H1 (cell line): ENCODE measurements around the gene CHRNA9. TPM values are rescaled to one million over a fixed set of nuclear protein-coding genes. Genes with fewer than 3 reads are reported as not detected.

ENCODE experiments used
- CTCF ChIA-PET: fragments of 300-600 bp; sonication (Branson Sonifier 250); formaldehyde crosslinking; loops from one replicate; lab custom pipeline; 2021; ENCODE audit not compliant: partially characterized antibody; lab: Charles Lee
- POLR2A ChIA-PET: fragments of 300-600 bp; sonication (Branson Sonifier 250); formaldehyde crosslinking; loops from one replicate; lab custom pipeline; 2021; ENCODE audit warnings: inconsistent platforms; ENCODE audit not compliant: partially characterized antibody; lab: Charles Lee
- DNase-seq, 2 experiments: peaks; one replicate each; pipeline versions ENCODE4 v3.0.0 to v3.0.0-alpha.2; 2010 to 2022; ENCODE audit warnings: low spot score in 2 of 2, low read depth in 1 of 2, mixed read lengths in 1 of 2
- FAIRE-seq: peaks from 2 replicates; lab custom pipeline; 2011; peaks lifted over from hg19 to GRCh38; lab: Jason Lieb, UNC
- H2AFZ ChIP-seq: 2 replicates; pipeline ENCODE4 v1.8.1; 2012; ENCODE audit warnings: low read length, inconsistent platforms
- H2AK5ac ChIP-seq: 2 replicates; pipeline ENCODE4 v1.6.1; 2013; ENCODE audit warnings: low read depth, low read length
- H2BK120ac ChIP-seq: replicated peaks from 2 replicates; pipeline ENCODE3; 2013; ENCODE audit warnings: low read depth, low read length, inconsistent platforms
- H2BK12ac ChIP-seq: 2 replicates; pipeline ENCODE4 v1.6.1; 2013; ENCODE audit warnings: low read depth, low read length
- H2BK15ac ChIP-seq: 2 replicates; pipeline ENCODE4 v1.6.1; 2013; ENCODE audit warnings: low read length
- H2BK20ac ChIP-seq: 2 replicates; pipeline ENCODE4 v1.6.1; 2013; ENCODE audit warnings: low read length
- H2BK5ac ChIP-seq: 2 replicates; pipeline ENCODE4 v1.6.1; 2013; ENCODE audit warnings: low read depth, low read length
- H3K14ac ChIP-seq: 2 replicates; pipeline ENCODE4 v1.6.1; 2013; ENCODE audit warnings: inconsistent platforms; ENCODE audit not compliant: insufficient read length
- H3K18ac ChIP-seq: 2 replicates; pipeline ENCODE4 v1.6.1; 2013; ENCODE audit warnings: low read length; ENCODE audit errors: extremely low read depth
- H3K23ac ChIP-seq: 2 replicates; pipeline ENCODE4 v1.6.1; 2013; ENCODE audit warnings: inconsistent platforms; ENCODE audit not compliant: insufficient read length
- H3K23me2 ChIP-seq: 2 replicates; pipeline ENCODE4 v1.6.1; 2013; ENCODE audit warnings: low read depth, low read length
- H3K27ac ChIP-seq: 2 replicates; pipeline ENCODE4 v1.6.1; 2011; ENCODE audit warnings: low read depth, low read length, inconsistent platforms
- H3K27me3 ChIP-seq, 4 experiments: replicated peaks in 1 of 4; 1 replicate in 1 of 4; 2 replicates in 3 of 4; pipeline versions ENCODE4 v1.6.1 to v1.8.1; 2011 to 2013; ENCODE audit warnings: low read length in 3 of 4, mild to moderate bottlenecking in 3 of 4, inconsistent platforms in 2 of 4, mixed read lengths in 2 of 4, moderate library complexity in 1 of 4; ENCODE audit not compliant: control insufficient read depth in 3 of 4, insufficient read depth in 3 of 4; ENCODE audit errors: extremely low read depth in 1 of 4
- H3K36me3 ChIP-seq, 4 experiments: 2 replicates each; pipeline versions ENCODE4 v1.6.1 to v1.8.1; 2011 to 2013; ENCODE audit warnings: mild to moderate bottlenecking in 4 of 4, low read length in 3 of 4, moderate library complexity in 2 of 4, control low read depth in 1 of 4, inconsistent platforms in 1 of 4; ENCODE audit not compliant: insufficient read depth in 4 of 4, control insufficient read depth in 2 of 4
- H3K4ac ChIP-seq: replicated peaks from 2 replicates; pipeline ENCODE3; 2013; ENCODE audit warnings: low read length, low read depth, mixed read lengths, inconsistent platforms; ENCODE audit not compliant: insufficient read length
- H3K4me1 ChIP-seq, 4 experiments: replicated peaks in 1 of 4; 1 replicate in 1 of 4; 2 replicates in 3 of 4; pipeline versions ENCODE4 v1.6.1 to v1.8.1; 2011 to 2013; ENCODE audit warnings: low read length in 3 of 4, inconsistent platforms in 2 of 4, mixed read lengths in 1 of 4; ENCODE audit not compliant: insufficient read depth in 4 of 4, control insufficient read depth in 3 of 4
- H3K4me2 ChIP-seq, 2 experiments: 2 replicates each; pipeline versions ENCODE4 v1.6.1 to v1.8.1; 2011 to 2013; ENCODE audit warnings: low read depth in 2 of 2, low read length in 2 of 2, control low read depth in 1 of 2, inconsistent platforms in 1 of 2, mild to moderate bottlenecking in 1 of 2; ENCODE audit not compliant: insufficient read depth in 1 of 2
- H3K4me3 ChIP-seq, 4 experiments: fragments of 200-600, 300-600 bp in 1 of 4; sonication (generic), shearing (Covaris generic), sonication (Bioruptor Twin) in 1 of 4; 2 replicates each; pipeline versions ENCODE4 v1.5.1 to v1.8.1; 2011 to 2016; ENCODE audit warnings: low read length in 4 of 4, low read depth in 3 of 4, control low read depth in 2 of 4, inconsistent platforms in 2 of 4, mild to moderate bottlenecking in 2 of 4, mixed read lengths in 1 of 4, moderate library complexity in 1 of 4; ENCODE audit not compliant: insufficient read depth in 2 of 4; ENCODE audit errors: extremely low read depth in 1 of 4
- H3K56ac ChIP-seq: replicated peaks from 2 replicates; pipeline ENCODE3; 2013; ENCODE audit warnings: low read depth, mild to moderate bottlenecking, mixed read lengths, low read length, inconsistent platforms; ENCODE audit not compliant: insufficient read length
- H3K79me1 ChIP-seq: 2 replicates; pipeline ENCODE4 v1.6.1; 2013; ENCODE audit warnings: low read depth, low read length, control low read depth
- H3K79me2 ChIP-seq, 2 experiments: 2 replicates each; pipeline versions ENCODE4 v1.6.1 to v1.8.1; 2012 to 2013; ENCODE audit warnings: low read length in 2 of 2, mild to moderate bottlenecking in 2 of 2, inconsistent platforms in 1 of 2; ENCODE audit not compliant: insufficient read depth in 2 of 2, control insufficient read depth in 1 of 2
- H3K9ac ChIP-seq, 4 experiments: replicated peaks in 1 of 4; 1 replicate in 1 of 4; 2 replicates in 3 of 4; pipeline versions ENCODE4 v1.6.1 to v1.8.1; 2011 to 2013; ENCODE audit warnings: low read depth in 3 of 4, low read length in 3 of 4, control low read depth in 2 of 4, mild to moderate bottlenecking in 2 of 4, moderate library complexity in 2 of 4, inconsistent platforms in 1 of 4; ENCODE audit errors: extremely low read depth in 1 of 4
- H3K9me3 ChIP-seq, 2 experiments: 2 replicates each; pipeline versions ENCODE4 v1.6.1 to v1.8.1; 2012 to 2013; ENCODE audit warnings: mild to moderate bottlenecking in 2 of 2, moderate library complexity in 2 of 2, control low read depth in 1 of 2, inconsistent platforms in 1 of 2, low read depth in 1 of 2, low read length in 1 of 2, mixed read lengths in 1 of 2; ENCODE audit not compliant: insufficient read depth in 2 of 2
- H4K20me1 ChIP-seq, 2 experiments: replicated peaks in 1 of 2; 2 replicates each; pipeline versions ENCODE3 to v1.8.1; 2011 to 2013; ENCODE audit warnings: inconsistent platforms in 2 of 2, low read length in 2 of 2, mild to moderate bottlenecking in 1 of 2; ENCODE audit not compliant: insufficient read depth in 2 of 2, control insufficient read depth in 1 of 2
- H4K5ac ChIP-seq: 2 replicates; pipeline ENCODE4 v1.6.1; 2013; ENCODE audit warnings: low read length, low read depth, mixed read lengths, inconsistent platforms; ENCODE audit not compliant: insufficient read length
- H4K8ac ChIP-seq: 2 replicates; pipeline ENCODE4 v1.8.0; 2013; ENCODE audit warnings: mild to moderate bottlenecking, moderate library complexity, low read length, inconsistent platforms; ENCODE audit not compliant: insufficient read depth; ENCODE audit errors: extremely low read depth
- H4K91ac ChIP-seq: replicated peaks from 2 replicates; pipeline ENCODE3; 2013; ENCODE audit warnings: low read length, mixed read lengths, inconsistent platforms; ENCODE audit not compliant: insufficient read length
- CHD2 ChIP-seq: IDR thresholded peaks from 2 replicates; pipeline ENCODE4 v1.6.1; 2012; ENCODE audit warnings: low read length, improper control_type of control experiment
- E2F6 ChIP-seq: IDR thresholded peaks from 2 replicates; pipeline ENCODE4 v1.6.1; 2012; ENCODE audit warnings: inconsistent platforms
- EP300 ChIP-seq, 2 experiments: IDR thresholded peaks; 1 replicate in 1 of 2; 2 replicates in 1 of 2; pipeline ENCODE4 v1.6.1; 2011 to 2012; ENCODE audit warnings: low read depth in 2 of 2, low read length in 2 of 2, mild to moderate bottlenecking in 2 of 2, borderline replicate concordance in 1 of 2, inconsistent platforms in 1 of 2, moderate library complexity in 1 of 2
- GABPA ChIP-seq: IDR thresholded peaks from 2 replicates; pipeline ENCODE4 v1.6.1; 2011; ENCODE audit warnings: mild to moderate bottlenecking, low read length, moderate library complexity, borderline replicate concordance; ENCODE audit not compliant: insufficient read depth
- KDM1A ChIP-seq: fragments of 200-600, 300-600 bp; sonication (generic); IDR thresholded peaks from 2 replicates; pipeline ENCODE4 v1.7.1; 2016; ENCODE audit warnings: mild to moderate bottlenecking, low read length, borderline replicate concordance
- POLR2A ChIP-seq, 2 experiments: IDR thresholded peaks; 1 replicate in 1 of 2; 2 replicates in 1 of 2; pipeline ENCODE4 v1.6.1; 2011; ENCODE audit warnings: low read depth in 2 of 2, low read length in 2 of 2, mild to moderate bottlenecking in 2 of 2; ENCODE audit errors: control extremely low read depth in 1 of 2
- RNF2 ChIP-seq: fragments of 200-900, 300-1000 bp; sonication (generic); IDR thresholded peaks from 2 replicates; pipeline ENCODE4 v1.7.1; 2016; ENCODE audit warnings: borderline replicate concordance, low read depth, mild to moderate bottlenecking, antibody characterized with exemption, low read length; ENCODE audit not compliant: poor library complexity, severe bottlenecking; ENCODE audit errors: missing control alignments
- SAP30 ChIP-seq: fragments of 300-600 bp; sonication (generic); IDR thresholded peaks from 2 replicates; pipeline ENCODE4 v1.7.1; 2012; ENCODE audit warnings: low read length, moderate library complexity, mild to moderate bottlenecking, inconsistent platforms; ENCODE audit not compliant: insufficient read depth, insufficient replicate concordance
- SRF ChIP-seq: IDR thresholded peaks from 2 replicates; pipeline ENCODE4 v1.6.1; 2011; ENCODE audit warnings: mild to moderate bottlenecking, low read depth, low read length, moderate library complexity
- TCF12 ChIP-seq: IDR thresholded peaks from 2 replicates; pipeline ENCODE4 v1.6.1; 2011; ENCODE audit warnings: low read depth, mild to moderate bottlenecking, low read length
- WGBS, 2 experiments: shearing (Covaris generic) in 1 of 2; methylation state at CpG; one replicate each; pipeline versions ENCODE4 v1.1.6 to v1.1.7; 2013 to 2015; ENCODE audit warnings: low lambda C conversion rate in 2 of 2, mixed read lengths in 2 of 2, inconsistent platforms in 1 of 2, low coverage in 1 of 2, missing lambda C conversion rate in 1 of 2; ENCODE audit not compliant: insufficient replicate concordance in 2 of 2, insufficient coverage in 1 of 2, insufficient read length in 1 of 2; ENCODE audit errors: extremely low coverage in 1 of 2, missing lambda C conversion rate in 1 of 2; 5-methylcytosine and 5-hydroxymethylcytosine counted together
- polyA plus RNA-seq, 7 experiments: library from polyadenylated mRNA; depleted of rRNA in 3 of 7; stranded (reverse) in 5 of 7; unstranded in 2 of 7; fragments of >200 nt in 5 of 7; fragments of 200-250 nt in 2 of 7; gene quantifications; 1 replicate in 5 of 7; 2 replicates in 1 of 7; 4 replicates in 1 of 7; pipeline versions ENCODE4 v1.2.1 to v1.2.3, GENCODE V29; 2011 to 2013; ENCODE audit warnings: missing spikeins in 2 of 7, mixed read lengths in 2 of 7
- total RNA-seq: library from RNA; stranded (reverse); fragmentation: NEBNext Ultra II Directional; extraction: Animal tissue kit (Norgen Biotek cat#: 25700); gene quantifications from 2 replicates; pipeline ENCODE4 v1.2.1, GENCODE V29; 2021

Gene CHRNA9
- total and polyA plus RNA-seq, 2 of the 8 experiments (the other 6 are each of a cell fraction or from before 2014, with no cell fraction given), result 1.4 to 3.3 TPM

GRCh38 chr4:40355131-40355530 is 20.0 kb downstream of the CHRNA9 start:
- no peak for FAIRE-seq
- POLR2A ChIA-PET, result interaction anchor here (0.8 kb wide), 1 partner anchor 896 kb away, joined by 3 read pairs; the partner anchor contains the start of gene LIAS

More at GRCh38 chr4:40355131-40355530, 20.0 kb downstream of the CHRNA9 start:
- Histone ChIP-seq H3K4me3 (no peak overlapping the region), H3K23ac (no peak overlapping the region), H3K36me3 (no peaks in the 10 kb centered on the region), H2AK5ac (no peak overlapping the region), H3K56ac (no peak overlapping the region), H3K14ac (no peak overlapping the region), H3K23me2 (no peaks in the 10 kb centered on the region), H3K79me1 (no peaks in the 10 kb centered on the region), H2BK20ac (no peak overlapping the region), H4K5ac (no peak overlapping the region), H3K27ac (no peak overlapping the region), H2AFZ (no peak overlapping the region), H3K4me1 (no peaks in the 10 kb centered on the region; a peak in 1 of 7 replicates), H3K4me2 (no peak overlapping the region), H3K27me3 (no peaks in the 10 kb centered on the region), H4K91ac (no peak overlapping the region), H4K8ac (no peak overlapping the region), H2BK12ac (no peak overlapping the region), H2BK5ac (no peak overlapping the region), H2BK15ac (no peak overlapping the region), H3K9me3 (no peaks in the 10 kb centered on the region), H3K79me2 (no peaks in the 10 kb centered on the region)
- 78% methylated on average over 5 of the region's 5 CpGs; no CpG with 5 or more reads in 1 of the 2 experiments for WGBS, 2 experiments
- CTCF ChIA-PET, result interaction anchor here (1.0 to 1.5 kb wide), 2 partner anchors 17 to 29 kb away, joined by 3 read pairs; no protein-coding TSS in a partner anchor
- TF ChIP-seq RNF2 (no peak), KDM1A (no peak), POLR2A (IDR thresholded peaks at IDR 0.05; ENCODE audit: control extremely low read depth in 1 of 2, low read depth in 2 of 2, low read length in 2 of 2) (no peak), SRF (no peak), SAP30 (no peak), E2F6 (no peak), CHD2 (no peak), EP300 (IDR thresholded peaks at IDR 0.05; ENCODE audit: borderline replicate concordance in 1 of 2, low read depth in 2 of 2, low read length in 2 of 2) (no peak), TCF12 (no peak), GABPA (no peak)
- TF ChIP-seq, all 59 proteins: peak for 0
- DNase-seq, result no peak
- H2BK120ac ChIP-seq, result no peak overlapping the region
- no peaks in the 10 kb centered on the region for H4K20me1 ChIP-seq
- no peak overlapping the region for H3K18ac ChIP-seq
- no peak overlapping the region for H3K9ac ChIP-seq
- no peak overlapping the region for H3K4ac ChIP-seq
